SH-SY5Y (cell line): ENCODE data around the gene NBEA.

Source experiments
- GATA2 ChIP-seq: IDR thresholded peaks from 2 replicates; pipeline ENCODE4 v1.6.1; 2011; ENCODE audit warnings: mild to moderate bottlenecking, low read depth, low read length
- GATA3 ChIP-seq: IDR thresholded peaks from 2 replicates; pipeline ENCODE4 v1.6.1; 2011; ENCODE audit warnings: low read depth, mild to moderate bottlenecking, low read length, moderate library complexity

The NBEA gene

DNA sequence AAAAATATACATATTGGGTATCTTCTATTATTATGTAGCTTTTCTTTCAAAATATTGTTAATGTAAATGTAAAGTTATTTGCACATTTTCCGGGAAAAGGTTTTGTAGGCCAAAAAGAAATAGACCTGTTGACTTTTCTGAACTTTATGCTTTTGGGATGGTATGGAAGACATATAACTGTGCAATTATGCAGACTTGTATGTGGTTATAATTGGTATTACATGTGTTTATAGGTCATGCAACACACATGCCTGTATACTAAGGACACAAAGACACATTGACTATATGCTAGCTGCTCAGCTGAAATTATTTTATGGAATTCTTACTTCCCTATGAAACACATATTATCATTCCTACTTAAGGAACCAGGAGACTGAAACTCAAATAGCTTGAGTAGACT, 2.3 kb upstream of the NBEA start:
- TF ChIP-seq GATA2: no peak
- TF ChIP-seq GATA3: no peak

- no peak for TF ChIP-seq GATA2
- TF ChIP-seq GATA3: no peak
These were observed 635 bp upstream of the NBEA start for GRCh38 chr13:34941436-34941834.

GRCh38 chr13:34942732-34943435, 814 bp downstream of the NBEA start:
- TF ChIP-seq GATA3 (no peak), GATA2 (no peak)

DNA sequence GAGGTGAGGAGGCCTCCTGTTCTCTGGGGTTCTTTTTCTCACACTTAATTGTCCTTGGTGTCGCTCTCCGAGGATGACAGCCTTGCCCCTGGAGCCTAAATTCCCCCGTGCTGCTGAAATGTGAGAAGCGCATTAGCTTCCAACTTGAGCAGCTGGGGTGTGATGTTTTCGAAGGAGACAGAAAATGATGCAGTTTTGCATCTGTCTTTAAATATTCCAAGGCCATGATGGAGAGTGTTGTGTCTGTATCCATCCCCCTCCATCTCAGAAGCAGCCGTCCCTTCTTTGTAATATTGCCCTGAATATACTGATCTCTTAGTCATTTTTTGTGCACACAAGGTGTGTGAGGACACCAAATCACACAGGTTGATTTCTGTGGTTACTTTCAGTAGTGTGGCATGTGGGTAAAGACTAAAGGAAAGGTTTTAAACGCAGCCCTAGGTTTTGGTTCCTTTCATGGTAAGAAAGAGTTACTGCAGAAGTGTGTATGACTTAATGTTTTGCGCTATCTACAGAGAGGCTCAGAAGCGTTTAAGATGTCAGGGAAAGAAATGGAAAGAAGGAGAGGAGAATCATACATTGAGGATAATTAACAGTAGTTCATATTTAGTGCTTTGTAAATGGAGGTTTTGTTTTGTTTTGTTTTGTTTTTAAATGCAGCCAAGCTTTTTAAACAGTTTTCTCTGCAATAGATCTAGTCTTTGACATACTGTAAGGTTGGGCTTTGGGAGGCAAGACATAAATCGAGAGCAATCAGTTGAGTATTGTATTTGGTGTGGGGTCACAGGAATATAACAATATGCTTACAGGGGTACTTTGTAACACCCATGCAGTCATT, 1.6 kb downstream of the NBEA start:
- no peak for TF ChIP-seq GATA3
- TF ChIP-seq GATA2: no peak

DNA sequence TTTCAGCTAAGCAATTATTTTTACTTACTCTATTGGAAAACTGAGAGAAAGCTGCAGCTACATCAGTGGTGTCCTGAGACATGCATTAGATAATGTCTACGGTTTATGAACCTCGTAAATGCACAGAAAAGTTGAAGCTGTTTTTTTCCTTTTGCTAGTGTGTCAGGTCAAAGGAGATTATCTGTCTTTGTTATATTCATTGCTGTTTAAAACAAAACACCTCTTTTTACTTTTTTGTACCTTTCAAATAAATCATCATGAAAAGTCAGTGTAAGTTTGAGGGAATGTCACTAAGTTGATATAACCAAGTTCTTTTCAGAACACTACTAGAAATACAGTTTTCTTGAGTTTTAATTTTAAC, 2.2 kb downstream of the NBEA start:
- TF ChIP-seq GATA2 (no peak), GATA3 (no peak)

DNA sequence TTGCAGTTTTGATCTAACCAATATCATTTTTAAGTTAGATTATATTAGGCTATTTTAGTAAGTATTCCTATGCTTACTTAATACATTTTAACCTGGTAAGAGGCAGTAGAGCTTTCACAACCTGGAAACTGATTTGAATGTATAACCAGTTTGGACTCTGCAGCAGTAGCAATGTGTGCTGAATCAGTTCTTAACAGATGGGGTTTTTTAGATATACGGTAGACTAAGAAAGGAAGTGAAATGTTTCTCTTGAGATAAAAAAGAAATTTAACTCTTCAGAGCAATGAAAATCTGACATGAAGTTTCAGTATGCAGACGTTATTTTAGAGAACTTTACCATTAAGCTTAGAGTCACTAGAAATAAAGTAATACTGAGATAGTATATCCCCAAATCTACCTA, 2.7 kb downstream of the NBEA start:
- no peak for TF ChIP-seq GATA2
- TF ChIP-seq GATA3: no peak

DNA sequence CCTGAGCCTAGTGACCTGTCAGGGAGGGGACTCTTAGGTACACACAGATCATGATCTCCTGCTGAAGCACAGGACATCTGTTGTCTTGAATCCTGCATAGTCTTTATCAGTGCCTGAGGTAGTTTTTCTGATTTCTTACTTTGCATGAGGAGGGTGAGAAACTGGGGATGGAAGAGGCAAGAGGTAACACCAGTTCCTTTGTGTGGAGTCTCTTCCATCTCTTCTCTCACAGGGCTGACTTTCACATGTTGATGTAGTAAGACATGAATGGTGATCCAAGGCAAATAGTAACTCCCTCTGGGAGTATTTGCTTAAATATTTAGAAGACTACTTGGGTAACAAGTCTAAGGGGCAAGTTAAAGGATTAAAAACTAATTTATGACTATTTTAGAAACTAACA, 9.5 kb downstream of the NBEA start:
- TF ChIP-seq GATA2: no peak
- TF ChIP-seq GATA3: no peak

DNA sequence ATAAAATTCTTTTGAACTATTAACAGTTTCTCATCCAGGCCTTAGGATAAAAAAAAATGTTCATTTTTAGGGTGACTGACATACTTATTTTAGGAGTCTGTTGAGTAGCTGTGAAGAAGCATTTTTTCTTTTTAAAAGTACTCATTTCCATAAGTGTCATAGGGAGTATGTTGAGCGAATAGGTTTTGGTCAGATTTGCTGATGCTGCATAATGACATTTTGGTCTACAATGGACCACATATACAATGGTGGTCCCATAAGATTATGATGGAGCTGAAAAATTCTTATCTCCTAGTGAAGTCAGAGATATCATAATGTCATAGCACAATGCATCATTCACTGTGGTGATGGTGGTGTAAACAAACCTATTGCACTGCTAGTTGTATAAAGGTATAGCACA, 17.4 kb downstream of the NBEA start:
- TF ChIP-seq GATA3: no peak

GRCh38 chr13:34964558-34964957, 22.5 kb downstream of the NBEA start:
- no peak for TF ChIP-seq GATA3
- no peak for TF ChIP-seq GATA2

- TF ChIP-seq GATA3 (no peak), GATA2 (no peak)
These were observed 25.9 kb downstream of the NBEA start for GRCh38 chr13:34967851-34968562.

DNA sequence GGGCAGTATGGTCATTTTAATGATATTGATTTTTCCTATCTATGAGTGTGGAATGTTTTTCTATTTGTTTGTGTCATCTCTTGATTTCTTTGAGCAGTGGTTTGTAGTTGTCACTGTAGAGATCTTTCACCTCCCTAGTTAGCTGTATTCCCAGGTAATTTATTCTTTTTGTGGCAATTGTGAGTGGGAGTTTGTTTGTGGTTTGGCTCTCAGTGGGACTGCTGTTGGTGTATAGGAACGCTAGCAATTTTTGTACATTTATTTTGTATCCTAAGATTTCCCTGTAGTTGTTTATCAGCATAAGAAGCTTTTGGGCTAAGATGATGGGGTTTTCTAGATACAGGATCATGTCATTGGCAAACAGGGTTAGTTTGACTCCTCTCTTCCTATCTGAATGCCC, 28.9 kb downstream of the NBEA start:
- TF ChIP-seq GATA2 (no peak), GATA3 (no peak)

DNA sequence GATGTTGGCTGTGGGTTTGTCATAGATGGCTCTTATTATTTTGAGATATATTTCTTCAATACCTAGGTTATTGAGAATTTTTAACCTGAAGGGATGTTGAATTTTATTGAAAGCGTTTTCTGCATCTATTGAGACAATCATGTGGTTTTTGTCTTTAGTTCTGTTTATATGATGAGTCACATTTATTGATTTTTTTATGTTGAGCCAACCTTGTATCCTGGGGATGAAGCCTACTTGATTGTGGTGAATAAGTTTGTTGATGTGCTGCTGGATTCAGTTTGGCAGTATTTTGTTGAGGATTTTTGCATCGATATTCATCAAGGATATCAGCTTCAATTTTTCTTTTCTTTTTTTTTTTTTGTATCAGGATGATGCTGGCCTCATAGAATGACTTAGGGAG, 29.4 kb downstream of the NBEA start:
- no peak for TF ChIP-seq GATA2
- no peak for TF ChIP-seq GATA3

DNA sequence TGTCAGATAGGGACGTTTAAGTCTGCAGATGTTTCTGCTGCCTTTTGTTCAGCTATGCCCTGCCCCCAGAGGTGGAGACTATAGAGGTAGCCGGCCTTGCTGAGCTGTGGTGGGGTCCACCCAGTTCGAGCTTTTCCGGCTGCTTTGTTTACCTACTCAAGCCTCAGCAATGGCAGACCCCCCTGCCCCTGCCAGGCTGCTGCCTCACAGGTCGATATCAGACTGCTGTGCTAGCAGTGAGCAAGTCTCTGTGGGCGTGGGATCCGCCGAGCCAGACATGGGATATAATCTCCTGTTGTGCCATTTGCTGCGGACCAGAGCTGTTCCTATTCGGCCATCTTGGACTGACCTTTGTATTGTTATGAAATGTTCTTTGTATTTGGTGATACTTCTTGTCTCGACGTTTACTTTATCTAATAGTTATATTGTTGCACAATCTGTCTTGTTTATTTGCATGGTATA, 46.3 kb downstream of the NBEA start:
- no peak for TF ChIP-seq GATA3
- no peak for TF ChIP-seq GATA2

GRCh38 chr13:34990399-34991214, 48.5 kb downstream of the NBEA start:
- TF ChIP-seq GATA3: no peak
- TF ChIP-seq GATA2: no peak
